ENCODE data around the gene GNL1. TPM values are rescaled to one million over a fixed set of nuclear protein-coding genes. Genes with fewer than 3 reads are reported as not detected.
A peak's percentile ranks its signal among the peaks of the same experiment; 100 is the strongest.

The GNL1 gene
- total and polyA plus RNA-seq, 2 of the 8 experiments (the other 6 are each of a cell fraction or from before 2014, with no cell fraction given): 42.4 to 67.8 TPM

DNA sequence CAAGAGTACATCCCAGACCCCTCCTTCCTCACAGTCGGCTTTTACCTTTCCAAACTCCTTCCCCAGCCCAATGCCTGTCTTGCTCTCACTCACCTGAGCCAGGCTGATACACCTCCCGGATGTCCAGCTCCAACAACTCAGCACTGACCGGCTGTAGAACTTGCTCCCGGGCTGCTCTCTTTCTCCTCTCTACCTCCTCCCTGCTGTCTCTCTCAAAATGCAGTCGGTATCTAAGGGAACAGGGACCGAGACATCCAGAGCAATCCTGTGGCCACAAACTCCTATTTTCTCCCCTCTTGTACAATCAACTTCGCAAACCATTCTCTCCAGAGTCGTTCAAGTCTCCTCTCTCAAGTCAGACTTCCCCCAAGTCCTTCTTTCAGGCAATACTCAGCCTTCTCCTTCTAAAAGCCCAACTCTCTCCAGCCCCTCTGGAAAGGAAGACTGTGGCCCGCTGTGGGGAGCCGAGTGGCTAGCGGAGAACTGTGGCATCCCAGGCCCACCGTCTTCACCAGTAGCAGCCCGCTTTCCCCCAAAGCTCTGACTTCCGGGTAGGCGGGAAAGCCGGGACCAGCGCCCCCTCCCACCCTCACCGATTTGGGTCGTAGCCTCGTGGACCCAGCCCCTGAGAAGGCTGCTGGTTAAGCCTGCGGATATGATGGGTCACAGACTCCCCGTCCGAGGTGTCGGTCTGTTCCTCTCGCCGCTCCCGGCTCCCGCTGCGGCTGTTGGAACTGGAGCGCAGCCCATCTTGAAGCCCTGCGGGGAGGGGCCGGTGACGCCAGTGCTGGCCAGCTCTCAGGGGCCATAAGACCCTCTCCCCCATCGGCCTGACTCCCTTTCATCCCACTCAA is 1.1 kb downstream of the GNL1 start (continued):
- TF ChIP-seq TEAD4 (IDR thresholded peaks at IDR 0.05; ENCODE audit: low read depth, low read length) (no peak), RXRA (IDR thresholded peaks at IDR 0.05; ENCODE audit: insufficient read depth, low read depth, low read length) (no peak), CHD2 (IDR thresholded peaks at IDR 0.05; ENCODE audit: low read length) (no peak), PHF8 (conservative IDR thresholded peaks at IDR 0.05; ENCODE audit: low read depth, low read length) (no peak), MAFK (IDR thresholded peaks at IDR 0.05; ENCODE audit: low read depth, low read length) (no peak), POLR2A (IDR thresholded peaks at IDR 0.05; ENCODE audit: control extremely low read depth in 1 of 2, low read depth in 2 of 2, low read length in 2 of 2) (no peak), KDM4A (IDR thresholded peaks at IDR 0.05; ENCODE audit: low read depth, low read length, severe bottlenecking) (no peak), SIX5 (IDR thresholded peaks at IDR 0.05; ENCODE audit: low read depth, low read length) (no peak), HDAC2 (IDR thresholded peaks at IDR 0.05; ENCODE audit: borderline replicate concordance in 1 of 2, low read depth in 2 of 2, low read length in 2 of 2) (no peak; a peak in 1 of 4 replicates), SRF (IDR thresholded peaks at IDR 0.05; ENCODE audit: low read depth, low read length) (no peak), ASH2L (IDR thresholded peaks at IDR 0.05; ENCODE audit: low read length) (no peak), CREB1 (IDR thresholded peaks at IDR 0.05) (no peak; the same call in 1 of the 2 replicates), NANOG (IDR thresholded peaks at IDR 0.05; ENCODE audit: insufficient read depth, low read depth, low read length, poor library complexity, severe bottlenecking) (no peak), CTBP2 (IDR thresholded peaks at IDR 0.05; ENCODE audit: borderline replicate concordance, insufficient read depth, insufficient read length, low read length) (no peak), BCL11A (IDR thresholded peaks at IDR 0.05; ENCODE audit: low read depth in 2 of 2, low read length in 2 of 2) (no peak), JUND (IDR thresholded peaks at IDR 0.05; ENCODE audit: low read length) (no peak)
- TF ChIP-seq, protein P1, sequence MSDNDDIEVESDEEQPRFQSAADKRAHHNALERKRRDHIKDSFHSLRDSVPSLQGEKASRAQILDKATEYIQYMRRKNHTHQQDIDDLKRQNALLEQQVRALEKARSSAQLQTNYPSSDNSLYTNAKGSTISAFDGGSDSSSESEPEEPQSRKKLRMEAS (IDR thresholded peaks at IDR 0.05): peak; percentile 47
- TF ChIP-seq, protein P2, sequence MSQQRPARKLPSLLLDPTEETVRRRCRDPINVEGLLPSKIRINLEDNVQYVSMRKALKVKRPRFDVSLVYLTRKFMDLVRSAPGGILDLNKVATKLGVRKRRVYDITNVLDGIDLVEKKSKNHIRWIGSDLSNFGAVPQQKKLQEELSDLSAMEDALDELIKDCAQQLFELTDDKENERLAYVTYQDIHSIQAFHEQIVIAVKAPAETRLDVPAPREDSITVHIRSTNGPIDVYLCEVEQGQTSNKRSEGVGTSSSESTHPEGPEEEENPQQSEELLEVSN (IDR thresholded peaks at IDR 0.05): peak; percentile 43; the same call in 1 of the 2 replicates
- TF ChIP-seq, protein P3, sequence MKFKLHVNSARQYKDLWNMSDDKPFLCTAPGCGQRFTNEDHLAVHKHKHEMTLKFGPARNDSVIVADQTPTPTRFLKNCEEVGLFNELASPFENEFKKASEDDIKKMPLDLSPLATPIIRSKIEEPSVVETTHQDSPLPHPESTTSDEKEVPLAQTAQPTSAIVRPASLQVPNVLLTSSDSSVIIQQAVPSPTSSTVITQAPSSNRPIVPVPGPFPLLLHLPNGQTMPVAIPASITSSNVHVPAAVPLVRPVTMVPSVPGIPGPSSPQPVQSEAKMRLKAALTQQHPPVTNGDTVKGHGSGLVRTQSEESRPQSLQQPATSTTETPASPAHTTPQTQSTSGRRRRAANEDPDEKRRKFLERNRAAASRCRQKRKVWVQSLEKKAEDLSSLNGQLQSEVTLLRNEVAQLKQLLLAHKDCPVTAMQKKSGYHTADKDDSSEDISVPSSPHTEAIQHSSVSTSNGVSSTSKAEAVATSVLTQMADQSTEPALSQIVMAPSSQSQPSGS (IDR thresholded peaks at IDR 0.05; ENCODE audit: low read length): no peak

Measured in H1 (cell line).